HEK293 (cell line): Measurements from ENCODE around the gene SLC25A11.

Experiments
- CTCF ChIA-PET: fragments of 350-600 bp; formaldehyde crosslinking; extraction: SDS; loops from one replicate; lab custom pipeline; 2021; ENCODE audit warnings: antibody characterized with exemption; lab: Yijun Ruan, JAX
- POLR2A ChIA-PET: fragments of 300-600 bp; formaldehyde crosslinking; extraction: SDS; loops from one replicate; lab custom pipeline; 2020; ENCODE audit warnings: antibody characterized with exemption, inconsistent platforms; lab: Yijun Ruan, JAX
- H3K27ac ChIP-seq: fragments of 200-500 bp; sonication (Bioruptor generic); 2 replicates; pipeline ENCODE4 v1.5.1; 2014; ENCODE audit warnings: low read depth, low read length, control low read depth, inconsistent platforms; ENCODE audit errors: extremely low read depth
- H3K36me3 ChIP-seq, 2 experiments: fragments of 200-500 bp in 1 of 2; sonication (Bioruptor generic) in 1 of 2; 1 replicate in 1 of 2; 2 replicates in 1 of 2; pipeline ENCODE4 v1.5.1; 2014 to 2017; ENCODE audit warnings: inconsistent platforms in 2 of 2, low read length in 2 of 2; ENCODE audit not compliant: control insufficient read depth in 2 of 2, insufficient read depth in 1 of 2
- H3K4me1 ChIP-seq: fragments of 200-500 bp; sonication (Bioruptor generic); 2 replicates; pipeline ENCODE4 v1.5.1; 2014; ENCODE audit warnings: mild to moderate bottlenecking, low read length, inconsistent platforms; ENCODE audit not compliant: control insufficient read depth, insufficient read depth
- H3K4me3 ChIP-seq: 2 replicates; pipeline ENCODE4 v1.5.1; 2011; ENCODE audit warnings: low read depth, mild to moderate bottlenecking, control low read depth, low read length, moderate library complexity
- H3K9me3 ChIP-seq: fragments of 200-500 bp; sonication (Bioruptor generic); 2 replicates; pipeline ENCODE4 v1.5.1; 2014; ENCODE audit warnings: low read depth, low read length, inconsistent platforms; ENCODE audit not compliant: control insufficient read depth, insufficient read depth
- FEZF1 ChIP-seq: fragments of 450-650 bp; formaldehyde crosslinking; IDR thresholded peaks from 2 replicates; pipeline ENCODE4 v1.5.1; 2016; ENCODE audit warnings: missing biosample characterization, missing genetic modification characterization
- INSM2 ChIP-seq: fragments of 450-650 bp; formaldehyde crosslinking; IDR thresholded peaks from 2 replicates; pipeline ENCODE4 v1.5.1; 2016; ENCODE audit warnings: missing biosample characterization, missing genetic modification characterization
- KLF1 ChIP-seq: fragments of 450-650 bp; formaldehyde crosslinking; IDR thresholded peaks from 2 replicates; pipeline ENCODE4 v1.5.1; 2016; ENCODE audit warnings: missing biosample characterization, missing genetic modification characterization
- KLF16 ChIP-seq: fragments of 450-650 bp; formaldehyde crosslinking; IDR thresholded peaks from 2 replicates; pipeline ENCODE4 v1.5.1; 2017; ENCODE audit warnings: missing biosample characterization, missing genetic modification characterization
- ZBTB1 ChIP-seq: fragments of 450-650 bp; formaldehyde crosslinking; IDR thresholded peaks from 2 replicates; pipeline ENCODE4 v1.5.1; 2016; ENCODE audit warnings: missing biosample characterization, missing genetic modification characterization
- ZBTB20 ChIP-seq: fragments of 450-650 bp; formaldehyde crosslinking; IDR thresholded peaks from 2 replicates; pipeline ENCODE4 v1.5.1; 2016; ENCODE audit warnings: missing biosample characterization, missing genetic modification characterization
- ZBTB21 ChIP-seq: fragments of 450-650 bp; formaldehyde crosslinking; IDR thresholded peaks from 2 replicates; pipeline ENCODE4 v1.5.1; 2017; ENCODE audit warnings: missing biosample characterization, missing genetic modification characterization
- ZFP41 ChIP-seq: fragments of 450-650 bp; formaldehyde crosslinking; IDR thresholded peaks from 2 replicates; pipeline ENCODE4 v1.5.1; 2016; ENCODE audit warnings: missing biosample characterization, missing genetic modification characterization, borderline replicate concordance
- ZIC2 ChIP-seq: fragments of 450-650 bp; formaldehyde crosslinking; IDR thresholded peaks from 2 replicates; pipeline ENCODE4 v1.5.1; 2016; ENCODE audit warnings: missing biosample characterization, missing genetic modification characterization
- ZNF114 ChIP-seq: fragments of 450-650 bp; formaldehyde crosslinking; IDR thresholded peaks from 2 replicates; pipeline ENCODE4 v1.5.0; 2017; ENCODE audit warnings: missing biosample characterization, missing genetic modification characterization
- ZNF146 ChIP-seq: fragments of 450-650 bp; formaldehyde crosslinking; IDR thresholded peaks from 2 replicates; pipeline ENCODE4 v1.5.1; 2016; ENCODE audit warnings: missing biosample characterization, missing genetic modification characterization
- ZNF155 ChIP-seq: fragments of 450-650 bp; formaldehyde crosslinking; IDR thresholded peaks from 2 replicates; pipeline ENCODE4 v1.5.1; 2016; ENCODE audit warnings: missing biosample characterization, missing genetic modification characterization
- ZNF174 ChIP-seq: fragments of 450-650 bp; formaldehyde crosslinking; IDR thresholded peaks from 2 replicates; pipeline ENCODE4 v1.5.0; 2017; ENCODE audit warnings: missing biosample characterization, mild to moderate bottlenecking, missing genetic modification characterization
- ZNF184 ChIP-seq: fragments of 450-650 bp; IDR thresholded peaks from 2 replicates; pipeline ENCODE4 v1.5.1; 2018; ENCODE audit warnings: missing biosample characterization, mild to moderate bottlenecking, missing genetic modification characterization
- ZNF221 ChIP-seq: fragments of 450-650 bp; formaldehyde crosslinking; IDR thresholded peaks from 2 replicates; pipeline ENCODE4 v1.5.1; 2017; ENCODE audit warnings: missing biosample characterization, missing genetic modification characterization, borderline replicate concordance
- ZNF223 ChIP-seq: fragments of 450-650 bp; formaldehyde crosslinking; IDR thresholded peaks from 2 replicates; pipeline ENCODE4 v1.5.1; 2016; ENCODE audit warnings: missing biosample characterization, missing genetic modification characterization
- ZNF292 ChIP-seq: fragments of 450-650 bp; formaldehyde crosslinking; IDR thresholded peaks from 2 replicates; pipeline ENCODE4 v1.5.1; 2016; ENCODE audit warnings: low read depth, missing biosample characterization, missing genetic modification characterization, borderline replicate concordance
- ZNF404 ChIP-seq: fragments of 450-650 bp; formaldehyde crosslinking; IDR thresholded peaks from 2 replicates; pipeline ENCODE4 v1.5.1; 2017; ENCODE audit warnings: missing biosample characterization, missing genetic modification characterization
- ZNF530 ChIP-seq: fragments of 450-650 bp; formaldehyde crosslinking; IDR thresholded peaks from 2 replicates; pipeline ENCODE4 v1.5.1; 2016; ENCODE audit warnings: low read depth, missing biosample characterization, missing genetic modification characterization
- ZNF621 ChIP-seq: fragments of 450-650 bp; formaldehyde crosslinking; IDR thresholded peaks from 2 replicates; pipeline ENCODE4 v1.5.1; 2017; ENCODE audit warnings: missing biosample characterization, missing genetic modification characterization
- ZNF624 ChIP-seq: fragments of 450-650 bp; formaldehyde crosslinking; IDR thresholded peaks from 2 replicates; pipeline ENCODE4 v1.5.1; 2017; ENCODE audit warnings: missing biosample characterization, missing genetic modification characterization
- ZSCAN30 ChIP-seq: fragments of 450-650 bp; IDR thresholded peaks from 2 replicates; pipeline ENCODE4 v1.5.1; 2018; ENCODE audit warnings: missing biosample characterization, mild to moderate bottlenecking, missing genetic modification characterization, moderate library complexity
- TF ChIP-seq, protein P1 (sequence below): fragments of 450-650 bp; formaldehyde crosslinking; IDR thresholded peaks from 2 replicates; pipeline ENCODE4 v1.5.1; 2017; ENCODE audit warnings: missing biosample characterization, missing genetic modification characterization
- TF ChIP-seq, protein P2 (sequence below): fragments of 450-650 bp; formaldehyde crosslinking; IDR thresholded peaks from 2 replicates; pipeline ENCODE4 v1.5.1; 2017; ENCODE audit warnings: missing biosample characterization, missing genetic modification characterization
- TF ChIP-seq, protein P3 (sequence below): fragments of 450-650 bp; formaldehyde crosslinking; IDR thresholded peaks from 2 replicates; pipeline ENCODE4 v1.5.1; 2016; ENCODE audit warnings: missing biosample characterization, missing genetic modification characterization, borderline replicate concordance

SLC25A11 gene

DNA sequence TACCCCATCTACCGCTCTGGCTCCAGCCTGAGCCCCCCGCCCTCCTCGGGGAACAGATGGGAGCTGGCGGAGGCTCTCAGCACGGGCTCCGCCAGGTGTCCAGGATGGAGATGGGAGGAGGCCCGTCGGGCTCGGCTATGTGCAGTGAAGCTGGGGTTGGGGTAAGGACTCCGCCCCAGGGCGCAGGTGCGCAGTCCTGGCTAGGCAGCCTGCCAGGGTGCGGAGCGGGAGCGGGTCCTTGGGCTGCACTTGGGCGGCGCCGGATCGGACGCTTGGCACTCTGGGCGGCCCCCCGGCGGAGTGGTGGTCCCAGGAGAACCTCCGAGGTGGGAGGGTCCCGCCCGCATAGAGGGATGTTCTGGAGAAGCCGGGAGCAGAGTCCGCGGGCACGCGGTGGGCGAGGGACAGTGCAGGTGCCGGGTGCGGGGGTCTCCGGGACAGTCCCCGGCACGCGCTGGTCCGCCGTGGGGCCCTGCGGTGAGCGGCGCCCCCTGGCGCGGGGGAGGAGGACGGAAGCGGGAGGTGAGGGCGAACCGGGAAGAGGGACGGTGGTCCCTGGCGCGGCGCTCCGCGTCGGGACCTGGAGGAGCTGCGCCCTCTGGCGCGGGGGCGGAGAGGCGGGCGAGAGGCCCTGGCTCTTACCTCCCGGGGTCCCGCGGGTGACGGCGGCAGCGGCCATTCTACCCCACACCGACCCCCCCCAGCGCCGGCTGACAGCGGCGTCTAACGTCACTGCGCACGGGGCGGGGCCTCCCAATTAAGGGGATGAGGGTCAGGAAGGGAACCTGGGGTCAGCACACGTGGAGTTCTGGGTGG, 47.3 kb upstream of the SLC25A11 start, which contains the start of gene CAMTA2 (continued):
- peak; percentile 82; the same call in 1 of the 2 replicates for TF ChIP-seq ZBTB1
- TF ChIP-seq ZBTB20 (tag by site-specific recombination) = peak; percentile 91
- TF ChIP-seq KLF1 = peak; percentile 68
- TF ChIP-seq, protein P1, sequence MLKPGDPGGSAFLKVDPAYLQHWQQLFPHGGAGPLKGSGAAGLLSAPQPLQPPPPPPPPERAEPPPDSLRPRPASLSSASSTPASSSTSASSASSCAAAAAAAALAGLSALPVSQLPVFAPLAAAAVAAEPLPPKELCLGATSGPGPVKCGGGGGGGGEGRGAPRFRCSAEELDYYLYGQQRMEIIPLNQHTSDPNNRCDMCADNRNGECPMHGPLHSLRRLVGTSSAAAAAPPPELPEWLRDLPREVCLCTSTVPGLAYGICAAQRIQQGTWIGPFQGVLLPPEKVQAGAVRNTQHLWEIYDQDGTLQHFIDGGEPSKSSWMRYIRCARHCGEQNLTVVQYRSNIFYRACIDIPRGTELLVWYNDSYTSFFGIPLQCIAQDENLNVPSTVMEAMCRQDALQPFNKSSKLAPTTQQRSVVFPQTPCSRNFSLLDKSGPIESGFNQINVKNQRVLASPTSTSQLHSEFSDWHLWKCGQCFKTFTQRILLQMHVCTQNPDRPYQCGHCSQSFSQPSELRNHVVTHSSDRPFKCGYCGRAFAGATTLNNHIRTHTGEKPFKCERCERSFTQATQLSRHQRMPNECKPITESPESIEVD (tag by site-specific recombination) = no peak
- peak; percentile 85; the same call in 1 of the 2 replicates for TF ChIP-seq KLF16 (tag by site-specific recombination)
- peak; percentile 88 for TF ChIP-seq ZIC2 (tag by site-specific recombination)
- peak; percentile 14; the same call in 1 of the 2 replicates for TF ChIP-seq FEZF1
- no peak for TF ChIP-seq ZNF223 (tag by site-specific recombination)
- peak; percentile 17; the same call in 1 of the 2 replicates for TF ChIP-seq ZNF146 (tag by site-specific recombination)
- peak; percentile 65; the same call in 1 of the 2 replicates for TF ChIP-seq INSM2
- TF ChIP-seq ZNF221 (tag by site-specific recombination) = 0 out of 2 replicates have a peak, but pooled peaks have one; percentile 57
- TF ChIP-seq ZNF530 (tag by site-specific recombination) = no peak

- Histone ChIP-seq H3K36me3 (peaks cover 13 to 23% of the 10 kb centered on the region in 2 experiments; a peak in 2 of 3 replicates), H3K9me3 (no peaks in the 10 kb centered on the region), H3K4me3 (peak overlapping the region; percentile 78), H3K27ac (peak overlapping the region; percentile 92), H3K4me1 (peaks cover 11% of the 10 kb centered on the region)
- CTCF ChIA-PET = interaction anchor here (0.6 to 3.3 kb wide), 20 partner anchors 8 to 124 kb away, joined by 3 to 21 read pairs (median 4); partner anchors contain the start of genes INCA1, KIF1C and SPAG7
- TF ChIP-seq, protein P2, sequence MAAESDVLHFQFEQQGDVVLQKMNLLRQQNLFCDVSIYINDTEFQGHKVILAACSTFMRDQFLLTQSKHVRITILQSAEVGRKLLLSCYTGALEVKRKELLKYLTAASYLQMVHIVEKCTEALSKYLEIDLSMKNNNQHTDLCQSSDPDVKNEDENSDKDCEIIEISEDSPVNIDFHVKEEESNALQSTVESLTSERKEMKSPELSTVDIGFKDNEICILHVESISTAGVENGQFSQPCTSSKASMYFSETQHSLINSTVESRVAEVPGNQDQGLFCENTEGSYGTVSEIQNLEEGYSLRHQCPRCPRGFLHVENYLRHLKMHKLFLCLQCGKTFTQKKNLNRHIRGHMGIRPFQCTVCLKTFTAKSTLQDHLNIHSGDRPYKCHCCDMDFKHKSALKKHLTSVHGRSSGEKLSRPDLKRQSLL (tag by site-specific recombination) = peak; percentile 12; the same call in 1 of the 2 replicates
- TF ChIP-seq ZNF146 (tag by site-specific recombination) = no peak
- TF ChIP-seq ZFP41 = no peak
- POLR2A ChIA-PET = interaction anchor here (0.8 to 2.3 kb wide), 8 partner anchors 11 to 190 kb away, joined by 3 to 40 read pairs (median 7); partner anchors contain the start of genes INCA1, KIF1C, PFN1 and PSMB6
Observed at GRCh38 chr17:4986403-4986802, 46.6 kb upstream of the SLC25A11 start.

- ChIA-PET POLR2A (no interaction called here), CTCF (interaction anchor here (1.2 to 1.6 kb wide), 2 partner anchors 15 to 73 kb away, joined by 4 to 5 read pairs; no protein-coding TSS in a partner anchor)
- H3K36me3 ChIP-seq = peaks cover 31 to 62% of the 10 kb centered on the region in 2 experiments
- H3K4me3 ChIP-seq = no peak overlapping the region
- peaks cover 6% of the 10 kb centered on the region for H3K4me1 ChIP-seq
- no peaks in the 10 kb centered on the region for H3K9me3 ChIP-seq
- no peak overlapping the region for H3K27ac ChIP-seq
- no peak for TF ChIP-seq ZNF114
- no peak for TF ChIP-seq ZSCAN30
- TF ChIP-seq ZNF404 (tag by site-specific recombination) = no peak
- no peak for TF ChIP-seq ZNF174 (tag by site-specific recombination)
- TF ChIP-seq ZNF223 (tag by site-specific recombination) = no peak
- no peak for TF ChIP-seq ZNF155
- TF ChIP-seq, protein P3, sequence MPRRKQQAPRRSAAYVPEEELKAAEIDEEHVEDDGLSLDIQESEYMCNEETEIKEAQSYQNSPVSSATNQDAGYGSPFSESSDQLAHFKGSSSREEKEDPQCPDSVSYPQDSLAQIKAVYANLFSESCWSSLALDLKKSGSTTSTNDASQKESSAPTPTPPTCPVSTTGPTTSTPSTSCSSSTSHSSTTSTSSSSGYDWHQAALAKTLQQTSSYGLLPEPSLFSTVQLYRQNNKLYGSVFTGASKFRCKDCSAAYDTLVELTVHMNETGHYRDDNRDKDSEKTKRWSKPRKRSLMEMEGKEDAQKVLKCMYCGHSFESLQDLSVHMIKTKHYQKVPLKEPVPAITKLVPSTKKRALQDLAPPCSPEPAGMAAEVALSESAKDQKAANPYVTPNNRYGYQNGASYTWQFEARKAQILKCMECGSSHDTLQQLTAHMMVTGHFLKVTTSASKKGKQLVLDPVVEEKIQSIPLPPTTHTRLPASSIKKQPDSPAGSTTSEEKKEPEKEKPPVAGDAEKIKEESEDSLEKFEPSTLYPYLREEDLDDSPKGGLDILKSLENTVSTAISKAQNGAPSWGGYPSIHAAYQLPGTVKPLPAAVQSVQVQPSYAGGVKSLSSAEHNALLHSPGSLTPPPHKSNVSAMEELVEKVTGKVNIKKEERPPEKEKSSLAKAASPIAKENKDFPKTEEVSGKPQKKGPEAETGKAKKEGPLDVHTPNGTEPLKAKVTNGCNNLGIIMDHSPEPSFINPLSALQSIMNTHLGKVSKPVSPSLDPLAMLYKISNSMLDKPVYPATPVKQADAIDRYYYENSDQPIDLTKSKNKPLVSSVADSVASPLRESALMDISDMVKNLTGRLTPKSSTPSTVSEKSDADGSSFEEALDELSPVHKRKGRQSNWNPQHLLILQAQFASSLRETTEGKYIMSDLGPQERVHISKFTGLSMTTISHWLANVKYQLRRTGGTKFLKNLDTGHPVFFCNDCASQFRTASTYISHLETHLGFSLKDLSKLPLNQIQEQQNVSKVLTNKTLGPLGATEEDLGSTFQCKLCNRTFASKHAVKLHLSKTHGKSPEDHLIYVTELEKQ (tag by site-specific recombination) = no peak
- TF ChIP-seq ZNF292 (tag by site-specific recombination) = no peak
- TF ChIP-seq ZNF621 (tag by site-specific recombination) = no peak
- no peak for TF ChIP-seq ZNF184
- TF ChIP-seq ZNF624 (tag by site-specific recombination) = no peak
- TF ChIP-seq ZBTB21 (tag by site-specific recombination) = no peak
Observed at GRCh38 chr17:4982305-4982704, 42.5 kb upstream of the SLC25A11 start.
